HL-60 (cell line): Measurements from ENCODE around the gene BDH2.
A peak's percentile ranks its signal among the peaks of the same experiment; 100 is the strongest.

Experiments used
- DNase-seq, 2 experiments: peaks; one replicate each; pipeline ENCODE4 v3.0.0-alpha.2; 2010 to 2020; ENCODE audit warnings: low read depth in 1 of 2, low spot score in 1 of 2
- H3K27ac ChIP-seq: fragments of 250-450 bp; sonication (Bioruptor Pico); replicated peaks from 2 replicates; pipeline ENCODE4 v1.5.1; 2020; ENCODE audit warnings: mild to moderate bottlenecking, moderate library complexity
- H3K27me3 ChIP-seq: fragments of 250-450 bp; sonication (Bioruptor Pico); 2 replicates; pipeline ENCODE4 v1.5.1; 2021; ENCODE audit warnings: mild to moderate bottlenecking, moderate library complexity; ENCODE audit not compliant: insufficient read depth, poor library complexity, severe bottlenecking
- H3K4me3 ChIP-seq: replicated peaks from 2 replicates; pipeline ENCODE4 v1.5.1; 2011; ENCODE audit warnings: mild to moderate bottlenecking, control low read depth, low read length; ENCODE audit not compliant: insufficient read depth
- GABPA ChIP-seq: IDR thresholded peaks from 2 replicates; pipeline ENCODE4 v1.6.1; 2012; ENCODE audit warnings: low read depth
- POLR2AphosphoS5 ChIP-seq: IDR thresholded peaks from 2 replicates; pipeline ENCODE4 v1.6.1; 2012; ENCODE audit warnings: low read depth
- SPI1 ChIP-seq: IDR thresholded peaks from 2 replicates; pipeline ENCODE4 v1.6.1; 2012; ENCODE audit warnings: low read depth, mild to moderate bottlenecking, borderline replicate concordance
- TF ChIP-seq, protein P1 (sequence below): IDR thresholded peaks from one replicate; pipeline ENCODE4 v1.5.1; 2011; ENCODE audit warnings: low read length, control low read depth, inconsistent platforms; ENCODE audit not compliant: insufficient read depth
- TF ChIP-seq, protein P2 (sequence below): IDR thresholded peaks from 2 replicates; pipeline ENCODE4 v1.6.1; 2012; ENCODE audit warnings: low read depth; ENCODE audit not compliant: insufficient replicate concordance

Gene BDH2

GRCh38 chr4:103098756-103099440 is 736 bp downstream of the BDH2 start:
- Histone ChIP-seq H3K27me3 (no peaks in the 10 kb centered on the region), H3K4me3 (peak overlapping the region; percentile 40), H3K27ac (peak overlapping the region; percentile 50; the same call in 1 of the 2 replicates)
- DNase-seq = no peak
- TF ChIP-seq, protein P1, sequence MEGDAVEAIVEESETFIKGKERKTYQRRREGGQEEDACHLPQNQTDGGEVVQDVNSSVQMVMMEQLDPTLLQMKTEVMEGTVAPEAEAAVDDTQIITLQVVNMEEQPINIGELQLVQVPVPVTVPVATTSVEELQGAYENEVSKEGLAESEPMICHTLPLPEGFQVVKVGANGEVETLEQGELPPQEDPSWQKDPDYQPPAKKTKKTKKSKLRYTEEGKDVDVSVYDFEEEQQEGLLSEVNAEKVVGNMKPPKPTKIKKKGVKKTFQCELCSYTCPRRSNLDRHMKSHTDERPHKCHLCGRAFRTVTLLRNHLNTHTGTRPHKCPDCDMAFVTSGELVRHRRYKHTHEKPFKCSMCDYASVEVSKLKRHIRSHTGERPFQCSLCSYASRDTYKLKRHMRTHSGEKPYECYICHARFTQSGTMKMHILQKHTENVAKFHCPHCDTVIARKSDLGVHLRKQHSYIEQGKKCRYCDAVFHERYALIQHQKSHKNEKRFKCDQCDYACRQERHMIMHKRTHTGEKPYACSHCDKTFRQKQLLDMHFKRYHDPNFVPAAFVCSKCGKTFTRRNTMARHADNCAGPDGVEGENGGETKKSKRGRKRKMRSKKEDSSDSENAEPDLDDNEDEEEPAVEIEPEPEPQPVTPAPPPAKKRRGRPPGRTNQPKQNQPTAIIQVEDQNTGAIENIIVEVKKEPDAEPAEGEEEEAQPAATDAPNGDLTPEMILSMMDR = no peak
- TF ChIP-seq POLR2AphosphoS5 = no peak
- TF ChIP-seq, protein P2, sequence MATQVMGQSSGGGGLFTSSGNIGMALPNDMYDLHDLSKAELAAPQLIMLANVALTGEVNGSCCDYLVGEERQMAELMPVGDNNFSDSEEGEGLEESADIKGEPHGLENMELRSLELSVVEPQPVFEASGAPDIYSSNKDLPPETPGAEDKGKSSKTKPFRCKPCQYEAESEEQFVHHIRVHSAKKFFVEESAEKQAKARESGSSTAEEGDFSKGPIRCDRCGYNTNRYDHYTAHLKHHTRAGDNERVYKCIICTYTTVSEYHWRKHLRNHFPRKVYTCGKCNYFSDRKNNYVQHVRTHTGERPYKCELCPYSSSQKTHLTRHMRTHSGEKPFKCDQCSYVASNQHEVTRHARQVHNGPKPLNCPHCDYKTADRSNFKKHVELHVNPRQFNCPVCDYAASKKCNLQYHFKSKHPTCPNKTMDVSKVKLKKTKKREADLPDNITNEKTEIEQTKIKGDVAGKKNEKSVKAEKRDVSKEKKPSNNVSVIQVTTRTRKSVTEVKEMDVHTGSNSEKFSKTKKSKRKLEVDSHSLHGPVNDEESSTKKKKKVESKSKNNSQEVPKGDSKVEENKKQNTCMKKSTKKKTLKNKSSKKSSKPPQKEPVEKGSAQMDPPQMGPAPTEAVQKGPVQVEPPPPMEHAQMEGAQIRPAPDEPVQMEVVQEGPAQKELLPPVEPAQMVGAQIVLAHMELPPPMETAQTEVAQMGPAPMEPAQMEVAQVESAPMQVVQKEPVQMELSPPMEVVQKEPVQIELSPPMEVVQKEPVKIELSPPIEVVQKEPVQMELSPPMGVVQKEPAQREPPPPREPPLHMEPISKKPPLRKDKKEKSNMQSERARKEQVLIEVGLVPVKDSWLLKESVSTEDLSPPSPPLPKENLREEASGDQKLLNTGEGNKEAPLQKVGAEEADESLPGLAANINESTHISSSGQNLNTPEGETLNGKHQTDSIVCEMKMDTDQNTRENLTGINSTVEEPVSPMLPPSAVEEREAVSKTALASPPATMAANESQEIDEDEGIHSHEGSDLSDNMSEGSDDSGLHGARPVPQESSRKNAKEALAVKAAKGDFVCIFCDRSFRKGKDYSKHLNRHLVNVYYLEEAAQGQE = no peak
- no peak for TF ChIP-seq SPI1
- no peak for TF ChIP-seq GABPA

- H3K4me3 ChIP-seq = no peak overlapping the region
- no peak overlapping the region for H3K27ac ChIP-seq
- no peak for DNase-seq
- no peaks in the 10 kb centered on the region for H3K27me3 ChIP-seq
- no peak for TF ChIP-seq POLR2AphosphoS5
- TF ChIP-seq, protein P2 = no peak
- no peak for TF ChIP-seq GABPA
- TF ChIP-seq, protein P1 = no peak
- TF ChIP-seq SPI1 = no peak
Observed at GRCh38 chr4:103098341-103098740, 1.3 kb downstream of the BDH2 start.

DNA sequence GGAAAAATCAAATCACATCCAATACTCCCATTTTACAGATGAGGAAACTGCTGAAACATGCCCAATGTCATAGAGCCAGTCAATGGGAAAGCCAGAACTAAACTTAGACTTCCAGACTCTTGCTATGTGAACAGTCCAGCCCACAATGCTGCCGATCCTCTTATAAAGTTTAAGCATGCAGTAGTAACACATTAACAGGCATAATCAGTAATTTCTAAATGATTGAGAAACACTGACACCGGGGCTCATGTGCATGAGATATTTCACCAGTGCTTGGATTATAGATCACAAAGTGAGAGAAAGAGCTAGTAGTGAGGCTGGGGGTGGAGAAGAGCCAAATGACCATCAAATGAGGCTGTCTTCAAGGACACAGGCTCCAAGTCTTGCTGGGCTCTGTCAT is 2.5 kb downstream of the BDH2 start:
- no peak for DNase-seq
- Histone ChIP-seq H3K27ac (no peak overlapping the region), H3K4me3 (no peak overlapping the region), H3K27me3 (no peaks in the 10 kb centered on the region)
- TF ChIP-seq, protein P1 = no peak
- TF ChIP-seq, protein P2 = no peak
- TF ChIP-seq SPI1 = no peak
- no peak for TF ChIP-seq POLR2AphosphoS5
- TF ChIP-seq GABPA = no peak
